ENCODE data around the gene PMF1.
A peak's percentile ranks its signal among the peaks of the same experiment; 100 is the strongest.
"Not testable (repeated sequence)": the region's sequence is repeated elsewhere in the genome, so short reads cannot be mapped to it uniquely, and the experiment has no call there.

Gene PMF1

GRCh38 chr1:156212833-156213643, at the start of gene PMF1:
Gene PMF1, plus strand, starts transcription at chr1:156213007. Its CDS starts 9 bp downstream, at chr1:156213016.
- DNase-seq = peak; percentile 92

GRCh38 chr1:156163712-156164111, 49.1 kb upstream of the PMF1 start:
- no peak for DNase-seq

GRCh38 chr1:156164125-156164831, 48.5 kb upstream of the PMF1 start:
- no peak for DNase-seq

- DNase-seq = no peak
Measured at GRCh38 chr1:156165083-156165482, 47.7 kb upstream of the PMF1 start.

- DNase-seq = no peak
Measured at GRCh38 chr1:156167536-156167935, 45.3 kb upstream of the PMF1 start.

GRCh38 chr1:156172696-156173470, 39.9 kb upstream of the PMF1 start:
- no peak for DNase-seq

GRCh38 chr1:156176610-156177210, 36.1 kb upstream of the PMF1 start:
- DNase-seq = no peak

- DNase-seq = no peak
Measured at GRCh38 chr1:156177919-156178654, 34.7 kb upstream of the PMF1 start.

GRCh38 chr1:156180471-156180870, 32.3 kb upstream of the PMF1 start:
- DNase-seq = no peak

GRCh38 chr1:156181391-156181924, 31.3 kb upstream of the PMF1 start:
- DNase-seq = not testable (repeated sequence)

GRCh38 chr1:156182010-156182779, 30.6 kb upstream of the PMF1 start:
- DNase-seq = not testable (repeated sequence)

- DNase-seq = not testable (repeated sequence)
Measured at GRCh38 chr1:156186347-156187177, 26.2 kb upstream of the PMF1 start.

- not testable (repeated sequence) for DNase-seq
Measured at GRCh38 chr1:156190265-156190664, 22.5 kb upstream of the PMF1 start.

- no peak for DNase-seq
Measured at GRCh38 chr1:156191292-156191964, 21.4 kb upstream of the PMF1 start.

GRCh38 chr1:156193208-156193487, 19.7 kb upstream of the PMF1 start:
- DNase-seq = no peak

GRCh38 chr1:156193488-156194299, 19.1 kb upstream of the PMF1 start, which contains the start of gene SLC25A44:
Gene SLC25A44, plus strand, starts transcription at chr1:156194104. Its CDS starts 5,744 bp downstream, at chr1:156199848.
- peak; percentile 99 for DNase-seq

GRCh38 chr1:156194300-156194652, 18.5 kb upstream of the PMF1 start:
- DNase-seq = no peak

GRCh38 chr1:156195853-156196252, 17.0 kb upstream of the PMF1 start:
- no peak for DNase-seq

GRCh38 chr1:156196445-156196844, 16.4 kb upstream of the PMF1 start:
- no peak for DNase-seq
